Hepatocyte (in vitro differentiated cells): ENCODE results near the gene AK3.

Experiments used
- EZH2 ChIP-seq: fragments of 200-600 bp; sonication (generic); IDR thresholded peaks from 2 replicates; pipeline ENCODE4 v1.6.1; 2016; ENCODE audit warnings: antibody characterized with exemption, mild to moderate bottlenecking, borderline replicate concordance
- EZH2phosphoT487 ChIP-seq: fragments of 200-600 bp; sonication (generic); IDR thresholded peaks from one replicate; pipeline ENCODE4 v1.6.1; 2018; ENCODE audit warnings: antibody characterized with exemption, mild to moderate bottlenecking, low read depth, moderate library complexity; ENCODE audit not compliant: unreplicated experiment, severe bottlenecking
- TF ChIP-seq, protein P1 (sequence below): fragments of 200-600 bp; sonication (generic); IDR thresholded peaks from 2 replicates; pipeline ENCODE4 v1.5.1; 2016; ENCODE audit warnings: antibody characterized with exemption, mild to moderate bottlenecking; ENCODE audit not compliant: poor library complexity

DNA sequence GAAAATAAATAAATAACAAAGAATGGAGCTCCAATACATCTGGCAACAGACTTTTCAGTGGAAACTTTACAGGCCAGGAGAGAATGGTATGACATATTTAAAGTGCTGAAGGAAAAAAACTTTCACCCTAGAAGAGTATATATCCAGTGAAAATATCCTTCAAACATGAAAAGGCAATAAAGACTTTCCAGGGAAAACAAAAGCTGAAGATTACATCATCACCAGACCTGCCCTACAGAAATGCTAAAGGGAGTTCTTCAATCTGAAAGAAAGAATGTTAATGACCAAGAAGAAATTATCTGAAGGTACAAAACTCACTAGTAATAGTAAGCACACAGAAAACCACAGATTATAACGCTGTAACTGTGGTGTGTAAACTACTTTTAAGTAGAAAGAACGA is 43.4 kb upstream of the AK3 start:
- TF ChIP-seq, protein P1, sequence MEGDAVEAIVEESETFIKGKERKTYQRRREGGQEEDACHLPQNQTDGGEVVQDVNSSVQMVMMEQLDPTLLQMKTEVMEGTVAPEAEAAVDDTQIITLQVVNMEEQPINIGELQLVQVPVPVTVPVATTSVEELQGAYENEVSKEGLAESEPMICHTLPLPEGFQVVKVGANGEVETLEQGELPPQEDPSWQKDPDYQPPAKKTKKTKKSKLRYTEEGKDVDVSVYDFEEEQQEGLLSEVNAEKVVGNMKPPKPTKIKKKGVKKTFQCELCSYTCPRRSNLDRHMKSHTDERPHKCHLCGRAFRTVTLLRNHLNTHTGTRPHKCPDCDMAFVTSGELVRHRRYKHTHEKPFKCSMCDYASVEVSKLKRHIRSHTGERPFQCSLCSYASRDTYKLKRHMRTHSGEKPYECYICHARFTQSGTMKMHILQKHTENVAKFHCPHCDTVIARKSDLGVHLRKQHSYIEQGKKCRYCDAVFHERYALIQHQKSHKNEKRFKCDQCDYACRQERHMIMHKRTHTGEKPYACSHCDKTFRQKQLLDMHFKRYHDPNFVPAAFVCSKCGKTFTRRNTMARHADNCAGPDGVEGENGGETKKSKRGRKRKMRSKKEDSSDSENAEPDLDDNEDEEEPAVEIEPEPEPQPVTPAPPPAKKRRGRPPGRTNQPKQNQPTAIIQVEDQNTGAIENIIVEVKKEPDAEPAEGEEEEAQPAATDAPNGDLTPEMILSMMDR = no peak
- TF ChIP-seq EZH2 (no peak), EZH2phosphoT487 (no peak)
